HEK293 (cell line): ENCODE data around the gene USP22.

Source experiments
- CTCF ChIP-seq: fragments of 450-650 bp; formaldehyde crosslinking; IDR thresholded peaks from 2 replicates; pipeline ENCODE4 v1.5.1; 2016; ENCODE audit warnings: missing biosample characterization, missing genetic modification characterization
- ZNF768 ChIP-seq: fragments of 450-650 bp; formaldehyde crosslinking; IDR thresholded peaks from 2 replicates; pipeline ENCODE4 v1.5.1; 2018; ENCODE audit warnings: missing biosample characterization, mild to moderate bottlenecking, missing genetic modification characterization
- ZNF777 ChIP-seq: fragments of 450-650 bp; formaldehyde crosslinking; IDR thresholded peaks from 2 replicates; pipeline ENCODE4 v1.5.1; 2017; ENCODE audit warnings: missing biosample characterization, missing genetic modification characterization, borderline replicate concordance

GRCh38 chr17:20970329-20970728 is 72.5 kb downstream of the USP22 start:
- TF ChIP-seq ZNF768 (tag by site-specific recombination) (no peak), CTCF (tag by site-specific recombination) (no peak), ZNF777 (tag by site-specific recombination) (no peak)
